ENCODE results near the gene CAMP. TPM values are rescaled to one million over a fixed set of nuclear protein-coding genes. Genes with fewer than 3 reads are reported as not detected.
"Not testable (repeated sequence)": the region's sequence is repeated elsewhere in the genome, so short reads cannot be mapped to it uniquely, and the experiment has no call there.

Gene CAMP
- polyA plus RNA-seq, 1 donor = 0.38 TPM

DNA sequence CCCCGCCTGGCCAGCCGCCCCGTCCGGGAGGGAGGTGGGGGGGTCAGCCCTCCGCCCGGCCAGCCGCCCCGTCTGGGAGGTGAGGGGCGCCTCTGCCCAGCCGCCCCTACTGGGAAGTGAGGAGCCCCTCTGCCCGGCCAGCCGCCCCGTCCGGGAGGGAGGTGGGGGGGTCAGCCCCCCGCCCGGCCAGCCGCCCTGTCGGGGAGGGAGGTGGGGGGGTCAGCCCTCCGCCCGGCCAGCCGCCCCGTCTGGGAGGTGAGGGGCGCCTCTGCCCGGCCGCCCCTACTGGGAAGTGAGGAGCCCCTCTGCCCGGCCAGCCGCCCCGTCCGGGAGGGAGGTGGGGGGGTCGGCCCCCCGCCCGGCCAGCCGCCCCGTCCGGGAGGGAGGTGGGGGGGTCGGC lies 11.5 kb upstream of the CAMP start:
- not testable (repeated sequence) for DNase-seq

GRCh38 chr3:48214225-48214624 lies 9.1 kb upstream of the CAMP start:
- no peak for DNase-seq

- DNase-seq = no peak
Measured at GRCh38 chr3:48215019-48215418, 8.3 kb upstream of the CAMP start.

GRCh38 chr3:48215466-48215865 lies 7.8 kb upstream of the CAMP start:
- peak; percentile 47 for DNase-seq

DNA sequence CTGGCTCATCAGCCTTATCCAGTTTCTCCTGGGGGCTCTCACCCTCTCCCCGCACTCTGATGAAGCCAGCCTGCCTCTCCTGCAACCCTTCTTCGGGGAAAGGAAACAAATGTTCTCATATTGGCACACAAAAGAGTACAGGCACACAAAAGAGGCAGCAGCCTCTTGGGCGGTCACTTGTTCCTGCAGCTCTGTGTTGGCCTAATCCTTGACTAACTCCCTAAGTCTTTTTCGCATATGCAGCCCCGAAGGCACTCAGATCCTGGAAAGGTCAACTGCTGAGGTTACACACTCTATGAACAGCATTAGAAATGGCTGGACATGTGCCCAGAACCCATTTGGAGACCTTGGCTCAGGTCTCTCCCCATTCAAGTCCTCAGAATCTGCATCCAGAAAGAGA lies 7.4 kb upstream of the CAMP start:
- DNase-seq = no peak

DNA sequence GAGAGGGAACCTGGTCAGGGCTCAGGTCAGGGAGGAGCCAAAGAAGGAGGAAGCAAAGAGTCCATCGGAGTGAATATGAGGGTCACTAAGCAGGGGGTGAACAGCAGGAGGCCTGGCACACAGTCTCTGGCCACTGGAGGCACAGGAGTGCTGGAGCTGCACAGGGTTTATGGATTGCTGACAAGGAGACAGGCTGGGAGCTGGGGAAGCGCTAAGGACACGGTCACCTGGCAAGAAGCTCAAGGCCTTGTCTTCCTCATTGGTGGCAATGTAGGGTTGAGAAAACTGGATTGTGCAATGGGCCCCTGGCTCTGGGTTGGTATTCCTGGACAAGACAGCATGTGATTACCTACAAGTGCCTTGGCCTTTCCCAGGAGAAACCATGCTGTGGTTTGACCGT lies 5.8 kb upstream of the CAMP start:
- no peak for DNase-seq

GRCh38 chr3:48218537-48218936 lies 4.8 kb upstream of the CAMP start:
- DNase-seq = no peak

GRCh38 chr3:48219543-48219942 lies 3.8 kb upstream of the CAMP start:
- no peak for DNase-seq

GRCh38 chr3:48220746-48221145 lies 2.5 kb upstream of the CAMP start:
- DNase-seq = no peak

GRCh38 chr3:48225587-48225986 lies 2.3 kb downstream of the CAMP start:
- DNase-seq = no peak

DNA sequence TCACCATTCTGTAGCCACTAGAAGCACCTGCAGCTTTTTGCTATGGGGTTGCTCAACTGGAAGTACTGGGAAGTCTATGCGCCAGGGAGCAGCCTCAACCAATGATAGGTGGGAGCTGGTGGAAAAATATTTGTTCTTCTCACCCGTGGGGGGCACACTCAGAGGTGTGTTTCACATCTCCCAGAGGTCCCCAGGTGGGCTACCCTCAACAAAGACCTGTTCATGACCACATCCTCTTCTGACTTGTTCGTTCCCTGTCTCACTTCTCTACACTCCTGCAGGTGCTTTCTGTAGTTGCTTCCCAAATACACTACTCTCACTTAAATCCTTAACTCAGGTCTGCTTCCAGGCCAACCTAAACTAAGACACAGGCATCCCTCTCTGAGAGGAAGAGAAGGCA lies 3.6 kb downstream of the CAMP start:
- no peak for DNase-seq

DNA sequence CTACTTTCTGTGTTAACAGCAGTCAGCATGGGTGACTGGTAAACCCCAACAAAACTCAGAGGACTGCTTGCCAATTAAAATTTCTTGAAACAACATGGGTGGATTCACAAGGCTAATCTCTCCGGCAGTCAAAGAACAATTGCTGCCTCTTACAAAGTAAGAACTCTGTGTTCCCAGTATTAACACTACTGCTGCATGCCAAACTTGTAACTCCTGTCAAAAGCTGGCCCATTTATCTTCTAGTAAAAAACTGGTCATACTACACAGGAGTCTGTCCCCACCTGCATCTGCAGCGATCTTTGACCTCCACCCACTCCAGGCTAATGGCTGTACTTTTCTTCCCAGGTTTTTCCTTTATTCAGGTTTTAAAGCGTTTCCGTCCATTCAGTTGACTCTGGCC lies 8.9 kb downstream of the CAMP start:
- no peak for DNase-seq

- DNase-seq = peak; percentile 75
Measured at GRCh38 chr3:48232734-48233133, 9.4 kb downstream of the CAMP start.

DNA sequence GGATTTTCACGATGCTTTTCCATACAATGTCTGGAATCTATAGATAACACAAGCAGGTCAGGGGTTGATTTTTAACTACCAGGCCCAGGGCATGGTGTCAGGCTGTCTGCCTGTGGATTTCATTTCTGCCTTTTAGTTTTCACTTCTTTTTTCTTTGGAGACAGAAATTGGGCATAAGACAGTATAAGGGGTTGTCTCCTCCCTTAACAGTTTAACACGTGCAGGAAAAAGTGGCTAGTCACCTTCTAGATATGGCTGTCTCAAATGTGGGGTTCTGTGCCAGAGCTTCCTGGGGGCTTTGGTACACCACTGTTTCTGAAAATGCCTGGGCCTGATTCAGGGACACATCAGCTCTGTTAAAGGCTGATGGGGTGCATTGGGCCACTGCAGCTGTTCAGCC lies 10.2 kb downstream of the CAMP start:
- no peak for DNase-seq

DNA sequence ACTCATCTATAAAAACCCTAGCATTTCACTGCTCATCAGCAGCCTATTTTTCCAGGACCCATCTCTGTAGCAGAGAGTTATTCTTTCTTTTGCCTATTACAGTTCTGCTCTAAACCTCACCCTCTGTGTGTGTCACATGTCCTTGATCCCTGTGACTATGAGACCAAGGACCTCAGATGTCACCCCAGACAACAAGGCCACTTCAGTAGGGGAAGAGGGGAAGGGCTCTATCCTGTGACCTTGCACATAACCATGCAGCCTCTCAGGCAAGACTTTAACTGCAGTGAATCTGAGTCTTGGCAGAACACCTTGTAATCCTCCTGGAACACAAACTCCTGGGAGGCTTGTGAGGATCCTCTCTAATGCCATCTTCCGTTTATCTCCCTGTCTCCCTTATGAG lies 13.2 kb downstream of the CAMP start:
- no peak for DNase-seq

- DNase-seq = no peak
Measured at GRCh38 chr3:48238531-48239085, 15.3 kb downstream of the CAMP start.

DNA sequence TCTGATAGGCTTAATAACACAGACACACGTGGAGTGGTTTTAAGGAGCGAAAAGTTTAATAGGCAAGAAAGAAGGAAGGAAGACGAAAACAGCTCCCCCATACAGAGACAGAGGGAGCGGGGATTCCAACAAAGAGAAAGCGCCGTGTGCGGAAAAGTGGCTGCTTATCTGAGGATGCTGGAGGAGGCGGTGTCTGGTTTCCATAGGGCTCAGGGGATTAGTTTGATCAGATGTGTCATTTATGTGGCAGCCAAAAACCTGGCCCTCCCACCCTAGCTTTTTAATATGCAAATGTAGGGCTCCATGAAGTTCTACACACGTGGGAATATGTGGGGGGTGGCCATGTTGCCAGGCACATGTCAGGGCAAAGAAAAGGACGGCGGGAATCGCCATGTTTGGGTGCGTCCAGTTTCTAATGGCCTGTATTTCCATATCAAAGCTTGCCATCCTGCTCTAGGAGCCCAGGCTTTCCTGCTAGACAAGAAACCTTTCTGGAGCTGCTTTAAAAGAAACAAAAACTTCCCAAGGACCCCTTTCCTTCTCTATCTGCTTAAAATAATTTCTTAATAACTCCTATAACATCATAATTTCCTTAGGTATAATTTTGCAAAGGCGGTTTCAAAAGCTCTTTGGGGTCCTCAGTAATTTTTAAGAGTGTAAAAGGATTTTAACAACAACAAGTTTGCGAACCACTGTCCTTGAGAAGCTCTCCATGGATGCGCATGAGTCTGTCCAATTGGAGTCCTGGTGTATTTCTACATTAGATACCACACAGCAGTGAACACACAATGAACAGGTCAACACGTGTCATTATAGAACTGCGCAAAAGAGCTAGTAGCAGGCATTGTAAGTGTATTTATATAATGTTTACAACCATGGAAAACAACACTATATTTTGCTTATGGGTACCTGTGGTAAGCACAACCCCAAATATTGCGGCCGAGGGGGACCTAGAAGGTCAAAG lies 17.0 kb downstream of the CAMP start:
- no peak for DNase-seq

- DNase-seq = no peak
Measured at GRCh38 chr3:48241796-48242455, 18.6 kb downstream of the CAMP start.

DNA sequence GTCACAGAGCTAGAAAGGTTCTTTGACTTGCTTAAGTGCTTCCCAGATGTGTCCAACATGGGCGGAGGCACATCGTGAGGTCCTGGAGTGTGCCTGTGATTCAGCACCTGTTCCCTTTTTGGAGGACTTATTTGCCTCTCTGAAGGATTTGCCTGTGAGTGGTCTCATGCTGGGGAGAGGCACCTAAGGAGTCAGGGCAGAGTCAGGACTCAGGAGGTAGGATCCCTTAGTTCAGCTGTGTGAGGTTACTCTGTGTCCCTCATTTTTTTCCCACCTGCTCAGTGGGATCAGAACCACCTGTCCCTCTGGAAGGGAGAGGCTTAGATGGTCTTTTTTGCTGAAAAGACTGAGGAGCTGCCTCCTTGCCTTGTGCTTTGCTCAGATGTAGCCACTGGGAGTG lies 20.6 kb downstream of the CAMP start:
- DNase-seq = no peak

DNA sequence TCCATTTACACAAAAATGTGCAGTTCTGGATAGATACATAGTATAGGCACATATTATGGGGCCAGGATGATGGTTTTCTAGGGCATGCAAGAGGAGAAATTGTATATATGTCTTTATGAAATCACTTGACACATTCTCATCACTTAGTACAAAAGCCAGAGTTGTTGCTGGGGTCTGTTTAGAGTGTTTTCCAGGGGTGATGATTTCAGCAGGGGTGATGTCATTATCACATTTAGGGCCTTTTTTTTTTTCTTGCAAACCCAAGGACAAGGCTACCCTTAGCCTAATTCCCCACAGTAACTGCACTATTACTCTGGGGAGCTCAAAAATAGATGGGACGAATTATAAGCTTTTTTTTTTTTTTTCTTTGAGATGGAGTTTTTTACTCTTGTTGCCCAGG lies 21.2 kb downstream of the CAMP start:
- no peak for DNase-seq

DNA sequence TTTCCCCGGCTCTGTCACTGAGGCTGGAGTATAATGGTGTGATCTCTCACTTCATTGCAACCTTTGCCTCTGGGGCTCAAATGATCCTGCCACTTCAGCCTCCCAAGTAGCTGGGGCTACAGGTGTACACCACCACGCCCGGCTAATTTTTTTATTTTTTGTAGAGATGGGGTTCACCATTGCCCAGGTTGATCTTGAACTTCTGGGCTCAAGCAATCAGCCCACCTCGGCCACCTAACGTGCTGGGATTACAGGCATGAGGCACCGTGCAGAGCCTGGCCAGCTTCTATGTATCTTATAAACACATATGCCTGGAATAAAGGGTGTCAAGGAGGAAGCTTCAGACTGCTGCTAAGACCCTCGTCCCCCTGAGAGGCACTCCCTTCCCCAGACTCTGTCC lies 21.8 kb downstream of the CAMP start:
- no peak for DNase-seq

DNA sequence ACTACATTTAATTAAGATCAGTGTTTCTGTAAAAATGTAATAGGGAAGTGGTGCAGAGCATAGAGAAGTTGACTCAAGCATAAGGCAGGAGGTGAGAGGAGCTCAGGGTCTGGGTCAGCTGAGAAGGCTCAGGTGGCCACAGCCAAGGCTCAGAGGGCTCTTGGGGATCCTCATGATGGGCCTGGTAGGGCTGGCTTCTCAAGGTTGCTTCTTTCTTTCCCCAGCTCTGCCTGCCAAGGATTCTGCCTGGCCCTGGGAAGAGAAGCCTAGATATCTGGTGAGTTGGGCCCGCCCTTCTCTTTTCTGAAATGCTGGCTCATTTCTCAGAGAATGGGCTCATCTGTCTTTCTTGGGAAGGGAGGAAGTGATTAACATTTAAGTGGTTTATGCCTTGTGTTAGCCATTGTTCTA lies 24.1 kb downstream of the CAMP start:
- no peak for DNase-seq

DNA sequence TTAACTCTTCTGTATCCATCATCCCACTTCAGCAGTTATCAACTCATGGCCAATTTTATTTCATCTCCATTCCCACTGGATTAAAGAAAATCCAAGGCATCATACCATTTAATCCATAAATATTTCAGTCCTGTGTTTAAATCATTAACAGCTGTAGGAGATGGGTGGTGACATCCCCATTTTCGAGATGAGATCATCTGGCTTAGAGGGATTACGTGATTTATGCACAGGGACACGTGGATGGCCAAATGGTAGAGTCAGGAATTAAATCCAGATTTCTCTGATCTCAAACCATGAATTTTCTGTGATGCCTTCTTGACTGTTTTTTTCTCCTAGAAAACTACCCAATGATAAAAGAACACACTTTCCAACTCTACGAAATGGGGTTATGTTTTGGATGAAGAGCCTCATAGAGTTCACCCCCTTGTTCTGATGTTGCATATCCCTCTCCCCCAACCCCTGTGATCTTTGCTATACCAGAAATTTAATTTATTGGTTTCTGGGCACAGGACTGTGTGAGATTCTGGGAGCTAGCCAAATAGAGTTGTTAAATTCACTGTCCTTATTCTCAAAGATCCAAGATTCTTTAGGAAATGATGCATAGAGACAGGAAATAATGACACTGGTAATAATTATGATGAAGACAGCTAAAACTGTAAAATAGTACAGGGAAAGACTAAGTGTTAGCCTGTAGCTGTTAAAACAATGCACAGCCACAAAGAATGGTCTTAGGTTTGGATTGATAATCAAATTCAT lies 25.0 kb downstream of the CAMP start:
- no peak for DNase-seq
